GM21526 (cell line): ENCODE data around the gene TMEM8B.

Experiments
- ATAC-seq: cut with Tn5 transposase; IDR thresholded peaks from one replicate; pipeline ENCODE4 v1.9.1; 2021; ENCODE audit warnings: moderate library complexity; ENCODE audit not compliant: unreplicated experiment, low FRiP score

TMEM8B gene

GRCh38 chr9:35829084-35829763 lies at the start of gene TMEM8B:
Gene TMEM8B (plus strand): TSS chr9:35829228. CDS start chr9:35829448, 220 bp downstream.
- no peak for ATAC-seq

- ATAC-seq = no peak
These were observed 48.0 kb upstream of the TMEM8B start for GRCh38 chr9:35781066-35781465.

DNA sequence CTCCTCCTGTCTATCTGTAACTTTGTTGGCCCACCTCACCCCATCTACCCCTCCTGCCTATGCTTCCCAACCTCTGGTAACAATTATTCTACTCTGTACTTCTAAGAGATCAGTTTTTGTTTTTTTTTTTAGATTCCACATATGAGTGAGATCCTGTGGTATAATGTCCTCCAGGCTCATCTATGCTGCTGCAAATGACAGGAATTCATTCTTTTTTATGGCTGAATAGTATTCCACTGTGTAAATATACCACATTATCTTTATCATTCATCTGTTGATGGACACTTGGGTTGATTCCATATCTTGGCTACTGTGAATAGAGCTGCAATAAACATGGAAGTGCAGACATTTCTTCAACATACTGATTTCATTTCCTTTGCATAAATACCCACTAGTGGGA lies 45.6 kb upstream of the TMEM8B start:
- ATAC-seq = no peak

DNA sequence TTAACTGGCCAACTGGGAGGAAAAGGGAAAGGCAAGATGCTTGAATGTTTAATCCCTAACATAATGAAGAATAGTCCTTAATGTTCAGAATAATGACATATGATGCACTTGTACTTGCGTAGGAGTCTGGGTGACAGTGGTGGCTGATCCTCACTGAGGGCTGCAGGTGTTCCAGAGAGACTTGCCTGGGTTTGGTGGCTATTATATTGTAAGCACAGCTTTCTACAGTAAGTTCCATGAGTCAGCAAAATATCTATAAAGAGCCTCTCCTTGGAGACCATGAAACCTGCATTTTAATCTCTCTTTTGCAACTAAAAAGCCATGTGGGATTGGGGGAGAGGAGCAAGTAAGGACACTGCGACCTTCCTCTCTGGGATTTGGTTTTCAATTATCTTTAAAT lies 39.5 kb upstream of the TMEM8B start:
- no peak for ATAC-seq

DNA sequence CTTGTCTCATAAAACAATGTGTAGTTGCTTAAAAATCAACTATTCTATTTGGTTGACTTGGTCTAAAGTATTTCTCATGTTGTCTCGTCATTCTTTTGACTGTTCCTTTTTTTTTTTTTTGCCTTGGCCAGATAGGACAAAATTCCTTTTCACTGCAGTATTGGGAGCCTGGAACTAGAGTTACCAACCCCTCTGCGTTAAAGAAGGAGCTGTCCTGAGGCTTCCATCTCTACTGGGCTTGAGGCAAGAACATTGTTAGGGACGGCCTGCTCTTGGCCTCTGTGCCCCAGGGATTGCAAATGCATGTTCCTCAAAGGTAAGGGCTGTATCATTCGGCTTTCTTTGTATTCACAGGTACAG lies 39.0 kb upstream of the TMEM8B start:
- ATAC-seq = peak; percentile 11

DNA sequence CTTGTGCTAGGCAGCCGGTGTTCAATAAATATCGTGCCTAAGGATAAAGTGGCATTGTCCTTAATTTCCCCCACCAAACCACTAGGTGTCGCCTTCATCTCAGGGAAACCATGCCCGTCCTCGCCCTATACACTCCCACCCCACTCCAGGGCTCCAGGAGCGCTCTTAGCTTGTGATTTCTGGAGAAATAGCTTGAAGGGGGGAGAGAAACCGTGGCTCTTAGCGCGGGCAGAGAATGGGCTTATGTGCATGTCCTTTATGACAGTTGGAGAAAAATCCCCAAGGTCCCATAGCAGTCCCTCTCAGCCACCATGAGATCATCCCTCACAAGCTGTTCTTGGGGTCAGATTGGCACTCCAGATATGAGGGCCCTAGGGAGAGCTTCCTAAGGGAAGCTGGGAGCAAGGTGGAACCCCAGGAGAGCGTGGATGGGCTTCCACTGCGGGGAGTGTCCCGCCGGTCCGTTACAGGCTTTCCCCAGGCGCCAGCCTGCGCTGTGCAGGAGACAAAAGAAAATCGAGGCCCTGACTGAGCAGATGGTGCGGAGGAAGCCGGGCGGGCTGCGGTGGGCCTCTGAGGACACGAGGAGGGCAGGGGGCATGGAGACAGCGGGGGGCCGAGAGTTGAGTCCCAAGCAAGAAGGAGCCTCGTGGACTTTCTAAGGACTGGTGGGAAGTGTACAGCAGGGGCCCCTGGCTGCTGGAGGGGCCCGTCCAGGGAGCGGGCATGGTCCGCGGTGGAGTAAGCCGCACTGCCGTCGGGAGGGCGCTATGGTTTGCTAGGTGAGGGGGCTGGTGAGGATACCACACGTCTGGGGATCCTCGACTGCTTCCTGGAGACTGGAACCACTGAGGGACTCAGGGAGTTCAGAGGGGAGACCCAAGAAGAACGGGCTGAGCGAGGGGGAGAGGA lies 38.4 kb upstream of the TMEM8B start:
- ATAC-seq = peak; percentile 70

GRCh38 chr9:35791297-35791921 lies 37.6 kb upstream of the TMEM8B start, which contains the start of gene NPR2:
Gene NPR2 (plus strand): TSS chr9:35791591. CDS start chr9:35792409, 818 bp downstream.
- no peak for ATAC-seq

DNA sequence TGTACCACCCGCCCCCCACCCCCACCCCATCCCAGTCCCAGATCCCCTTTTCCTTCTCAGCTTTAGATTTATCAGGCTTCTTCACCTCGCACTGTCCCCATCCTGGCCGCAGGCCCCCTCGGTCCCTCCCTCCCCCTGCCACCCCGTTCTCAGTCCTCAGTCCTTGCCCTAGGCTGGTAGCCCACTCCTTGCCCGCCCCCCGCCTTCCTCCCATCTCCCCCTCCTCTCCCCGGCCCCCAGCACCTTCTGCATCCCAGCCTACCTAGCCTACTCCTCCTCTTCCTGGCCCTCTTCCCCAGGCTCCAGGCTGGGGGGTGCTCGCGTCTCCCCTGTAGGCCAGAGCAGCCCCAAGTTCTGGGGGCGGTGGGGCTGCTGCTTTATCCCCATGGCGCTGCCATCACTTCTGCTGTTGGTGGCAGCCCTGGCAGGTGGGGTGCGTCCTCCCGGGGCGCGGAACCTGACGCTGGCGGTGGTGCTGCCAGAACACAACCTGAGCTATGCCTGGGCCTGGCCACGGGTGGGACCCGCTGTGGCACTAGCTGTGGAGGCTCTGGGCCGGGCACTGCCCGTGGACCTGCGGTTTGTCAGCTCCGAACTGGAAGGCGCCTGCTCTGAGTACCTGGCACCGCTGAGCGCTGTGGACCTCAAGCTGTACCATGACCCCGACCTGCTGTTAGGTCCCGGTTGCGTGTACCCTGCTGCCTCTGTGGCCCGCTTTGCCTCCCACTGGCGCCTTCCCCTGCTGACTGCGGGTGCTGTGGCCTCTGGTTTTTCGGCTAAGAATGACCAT lies 36.8 kb upstream of the TMEM8B start:
- no peak for ATAC-seq

DNA sequence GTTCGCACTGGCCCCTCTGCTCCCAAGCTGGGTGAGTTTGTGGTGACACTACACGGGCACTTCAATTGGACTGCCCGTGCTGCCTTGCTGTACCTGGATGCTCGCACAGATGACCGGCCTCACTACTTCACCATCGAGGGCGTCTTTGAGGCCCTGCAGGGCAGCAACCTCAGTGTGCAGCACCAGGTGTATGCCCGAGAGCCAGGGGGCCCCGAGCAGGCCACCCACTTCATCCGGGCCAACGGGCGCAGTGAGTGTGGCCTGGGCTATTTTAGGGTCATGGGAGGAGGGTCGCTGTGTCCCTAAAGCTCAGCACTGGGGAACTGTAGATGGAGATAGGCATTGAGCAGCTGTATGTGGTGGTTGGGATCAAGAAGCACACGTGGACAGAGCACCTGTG lies 36.2 kb upstream of the TMEM8B start:
- ATAC-seq = no peak

GRCh38 chr9:35793461-35793860 lies 35.6 kb upstream of the TMEM8B start:
- ATAC-seq = no peak

DNA sequence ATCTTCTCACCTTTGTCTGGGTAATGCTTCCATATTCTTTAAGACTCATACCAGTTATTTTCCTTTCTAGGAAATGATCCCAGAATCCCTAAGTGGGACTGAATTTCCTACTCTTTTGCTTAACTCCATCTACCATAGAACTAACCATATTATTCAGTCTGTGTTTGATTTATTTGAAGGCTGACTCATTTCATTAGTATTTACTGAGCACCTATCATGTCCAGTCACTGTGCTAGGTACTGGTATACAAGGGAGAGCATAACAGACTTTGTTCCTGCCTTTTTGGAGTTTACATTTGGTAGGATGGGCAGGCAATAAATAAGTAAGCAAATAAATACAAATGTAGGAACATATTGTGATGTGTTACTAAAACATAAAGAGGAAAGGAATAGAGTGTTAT lies 33.3 kb upstream of the TMEM8B start:
- ATAC-seq = no peak

DNA sequence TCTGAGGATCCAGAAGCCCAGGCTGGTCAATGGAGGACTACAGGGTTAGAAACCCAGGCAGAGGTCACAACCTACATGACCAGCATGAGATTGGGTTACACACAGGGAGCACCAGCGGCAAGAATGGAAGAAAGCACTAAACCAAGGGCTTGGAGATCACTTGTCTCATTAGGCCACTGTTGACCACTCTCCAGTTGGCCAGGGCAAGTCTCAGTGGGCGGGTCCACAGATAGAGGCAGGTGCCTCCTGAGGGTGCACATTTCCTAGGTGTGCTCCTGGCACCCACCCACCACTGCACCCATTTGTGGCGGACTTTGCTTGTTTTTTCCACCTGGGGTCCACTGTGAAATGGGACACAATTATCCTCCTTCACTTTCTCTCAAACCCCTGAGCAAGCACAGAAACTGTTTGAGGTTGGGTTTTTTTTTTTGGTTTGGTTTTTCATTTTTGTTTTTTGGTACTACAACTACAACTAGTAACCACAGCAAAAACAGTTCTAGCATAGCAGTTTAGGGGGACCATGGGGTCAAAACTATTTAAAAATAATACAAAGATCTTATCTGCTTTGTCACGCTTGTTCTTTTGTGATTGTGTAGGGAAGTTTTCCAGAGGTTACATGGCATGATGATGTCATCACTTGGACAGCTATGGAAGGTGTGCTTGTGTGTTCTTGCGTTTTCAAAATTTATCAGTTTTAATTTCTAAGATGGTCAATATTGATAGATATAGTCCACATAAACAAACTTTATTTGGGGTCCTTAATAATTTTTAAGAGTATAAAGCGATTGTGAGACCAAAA lies 31.5 kb upstream of the TMEM8B start:
- no peak for ATAC-seq

- no peak for ATAC-seq
These were observed 30.2 kb upstream of the TMEM8B start for GRCh38 chr9:35798658-35799374.

DNA sequence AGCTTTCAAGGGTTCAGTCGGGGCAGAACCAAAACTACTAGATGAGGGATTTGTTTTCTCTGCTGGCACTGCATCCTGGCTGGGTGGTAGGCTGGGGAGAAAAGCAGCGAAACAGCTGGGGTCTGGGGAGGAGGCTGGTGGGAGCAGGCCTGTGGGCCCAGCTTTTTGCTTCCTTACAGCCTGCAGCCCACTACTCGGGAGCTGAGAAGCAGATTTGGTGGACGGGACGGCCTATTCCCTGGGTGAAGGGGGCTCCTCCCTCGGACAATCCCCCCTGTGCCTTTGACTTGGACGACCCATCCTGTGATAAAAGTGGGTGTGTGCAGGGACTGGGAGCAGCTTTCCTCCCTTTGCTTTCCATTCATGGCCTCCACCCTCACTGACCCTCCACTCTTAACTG lies 28.5 kb upstream of the TMEM8B start:
- no peak for ATAC-seq

DNA sequence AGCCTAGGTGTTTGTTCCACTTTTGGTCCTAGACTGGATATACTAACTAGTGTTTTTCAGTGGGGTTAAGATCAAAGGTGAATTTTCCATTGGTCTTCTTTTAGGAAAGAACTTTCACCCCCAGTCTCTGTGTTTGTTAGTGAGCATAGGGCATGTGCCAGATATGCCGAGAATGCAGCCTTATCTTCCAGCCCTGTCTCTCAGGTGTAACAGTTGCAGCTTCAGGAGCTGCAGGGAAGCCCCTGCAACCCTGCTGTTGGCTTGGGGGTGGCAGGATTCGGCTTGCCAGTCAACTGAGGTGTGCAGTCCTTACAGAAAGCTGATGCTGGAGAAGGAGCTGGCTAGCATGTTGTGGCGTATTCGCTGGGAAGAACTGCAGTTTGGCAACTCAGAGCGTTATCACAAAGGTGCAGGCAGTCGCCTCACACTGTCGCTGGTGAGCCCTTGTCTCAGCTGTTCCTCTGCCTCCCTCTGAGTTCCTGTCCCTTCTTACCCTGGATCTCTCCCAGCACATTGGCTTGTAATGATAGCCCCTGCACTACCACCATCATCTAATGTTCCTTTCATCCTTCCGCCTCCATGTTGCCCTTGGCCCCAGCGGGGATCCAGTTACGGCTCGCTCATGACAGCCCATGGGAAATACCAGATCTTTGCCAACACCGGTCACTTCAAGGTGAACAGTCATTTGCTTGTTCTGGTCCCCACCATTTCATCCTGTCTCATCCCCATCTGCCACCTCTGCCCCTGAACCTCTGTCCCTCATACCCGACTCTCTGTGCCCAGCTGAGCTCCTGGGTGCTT lies 27.5 kb upstream of the TMEM8B start:
- ATAC-seq = no peak

DNA sequence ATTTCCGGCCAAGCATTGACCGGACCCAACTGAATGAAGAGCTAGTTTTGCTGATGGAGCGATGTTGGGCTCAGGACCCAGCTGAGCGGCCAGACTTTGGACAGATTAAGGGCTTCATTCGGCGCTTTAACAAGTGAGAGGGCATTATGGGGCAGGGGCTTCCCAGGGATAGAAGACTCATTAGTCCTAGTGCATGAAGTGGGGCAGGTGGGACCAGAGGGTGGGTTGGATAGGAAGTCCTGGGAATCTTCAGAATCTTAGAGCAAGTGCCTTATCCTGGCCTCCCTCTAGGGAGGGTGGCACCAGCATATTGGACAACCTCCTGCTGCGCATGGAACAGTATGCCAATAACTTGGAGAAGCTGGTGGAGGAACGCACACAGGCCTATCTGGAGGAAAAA lies 22.9 kb upstream of the TMEM8B start:
- no peak for ATAC-seq

GRCh38 chr9:35808433-35808832 lies 20.6 kb upstream of the TMEM8B start:
- no peak for ATAC-seq

DNA sequence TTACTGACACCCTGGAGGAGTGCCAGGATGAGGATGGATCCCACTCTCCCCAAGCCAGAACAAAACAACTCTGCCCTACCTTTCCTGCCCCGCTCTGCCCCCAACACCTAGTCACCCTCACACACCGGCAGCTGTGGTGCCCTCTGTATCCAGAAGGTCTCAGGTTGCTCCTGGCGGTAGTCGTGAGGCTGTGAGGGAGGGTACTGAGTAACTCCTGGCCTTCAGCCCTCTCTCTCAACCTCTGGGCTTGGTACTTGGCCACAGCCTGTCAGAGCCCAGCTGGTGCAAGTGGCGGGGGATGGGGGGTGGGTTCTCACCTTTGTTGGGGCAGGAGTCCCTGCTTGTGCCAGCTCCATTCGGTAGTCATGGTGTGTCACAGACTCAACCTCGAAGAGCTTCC lies 18.9 kb upstream of the TMEM8B start:
- no peak for ATAC-seq
